HFFc6 (cell line): ENCODE data around the gene GRIK4. TPM values are rescaled to one million over a fixed set of nuclear protein-coding genes. Genes with fewer than 3 reads are reported as not detected.
A peak's percentile ranks its signal among the peaks of the same experiment; 100 is the strongest.

Experiments
- DNase-seq: peaks from one replicate; pipeline ENCODE4 v3.0.0-alpha.2; 2018
- H3K27ac Mint-ChIP-seq: 2 replicates; pipeline ENCODE4 v1.8.0; 2020; ENCODE audit warnings: mild to moderate bottlenecking, mixed read lengths
- H3K27me3 Mint-ChIP-seq: 2 replicates; pipeline ENCODE4 v1.8.0; 2021; ENCODE audit warnings: mild to moderate bottlenecking, moderate library complexity, mixed read lengths; ENCODE audit not compliant: insufficient read depth
- H3K36me3 Mint-ChIP-seq: 2 replicates; pipeline ENCODE4 v1.8.0; 2021; ENCODE audit warnings: low read depth, mixed read lengths
- H3K4me1 Mint-ChIP-seq: 2 replicates; pipeline ENCODE4 v1.8.0; 2020; ENCODE audit warnings: low read depth, mixed read lengths
- H3K4me3 Mint-ChIP-seq: 2 replicates; pipeline ENCODE4 v1.8.0; 2020; ENCODE audit warnings: mild to moderate bottlenecking, moderate library complexity, mixed read lengths
- H3K9me3 Mint-ChIP-seq: 2 replicates; pipeline ENCODE4 v1.8.0; 2020; ENCODE audit warnings: mild to moderate bottlenecking, mixed read lengths
- total RNA-seq, 6 experiments: library from RNA; stranded (reverse); fragmentation: NEBNext Ultra II Directional; extraction: Animal tissue kit (Norgen Biotek cat#: 25700); gene quantifications; 2 replicates in 1 of 6; 3 replicates in 5 of 6; pipeline ENCODE4 v1.2.3, GENCODE V29; 2021
- TF ChIP-seq, protein P1 (sequence below): fragments of 200-600 bp; sonication (generic); IDR thresholded peaks from 2 replicates; pipeline ENCODE4 v1.5.0; 2021; ENCODE audit warnings: antibody characterized with exemption, mild to moderate bottlenecking

The GRIK4 gene
- total RNA-seq, 6 experiments from 2014 or later: not detected

DNA sequence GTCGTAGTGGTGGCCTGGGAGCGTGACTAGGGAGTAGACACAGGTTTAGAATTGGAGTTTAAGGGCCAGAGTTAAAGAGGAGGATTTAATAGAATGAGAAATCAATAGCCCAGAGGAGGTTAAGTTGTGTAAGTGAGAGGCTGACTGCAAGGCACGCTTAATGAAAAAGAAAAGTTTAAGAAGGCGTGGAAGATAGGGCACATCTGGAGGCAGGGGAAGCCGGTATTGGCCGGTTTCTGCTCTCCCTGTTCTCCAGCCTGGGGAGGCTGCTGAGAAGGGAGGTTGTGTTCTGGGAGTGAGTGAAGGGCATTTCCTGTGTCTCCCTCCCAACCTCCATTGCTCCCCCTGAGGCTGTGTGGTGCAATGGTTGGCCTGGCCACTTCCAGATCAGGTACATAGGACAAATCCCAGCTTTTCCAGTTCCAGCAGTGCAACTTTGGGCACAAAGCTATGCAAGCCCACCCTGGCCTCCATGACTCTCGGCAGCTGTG, 6.3 kb downstream of the GRIK4 start:
- no peak overlapping the region; the same call in 1 of the 2 replicates for H3K4me3 Mint-ChIP-seq
- H3K27ac Mint-ChIP-seq: no peak overlapping the region; the same call in 1 of the 2 replicates
- no peaks in the 10 kb centered on the region for H3K9me3 Mint-ChIP-seq
- peaks cover 26% of the 10 kb centered on the region for H3K27me3 Mint-ChIP-seq
- peaks cover 8% of the 10 kb centered on the region; the same call in 1 of the 2 replicates for H3K4me1 Mint-ChIP-seq
- TF ChIP-seq, protein P1, sequence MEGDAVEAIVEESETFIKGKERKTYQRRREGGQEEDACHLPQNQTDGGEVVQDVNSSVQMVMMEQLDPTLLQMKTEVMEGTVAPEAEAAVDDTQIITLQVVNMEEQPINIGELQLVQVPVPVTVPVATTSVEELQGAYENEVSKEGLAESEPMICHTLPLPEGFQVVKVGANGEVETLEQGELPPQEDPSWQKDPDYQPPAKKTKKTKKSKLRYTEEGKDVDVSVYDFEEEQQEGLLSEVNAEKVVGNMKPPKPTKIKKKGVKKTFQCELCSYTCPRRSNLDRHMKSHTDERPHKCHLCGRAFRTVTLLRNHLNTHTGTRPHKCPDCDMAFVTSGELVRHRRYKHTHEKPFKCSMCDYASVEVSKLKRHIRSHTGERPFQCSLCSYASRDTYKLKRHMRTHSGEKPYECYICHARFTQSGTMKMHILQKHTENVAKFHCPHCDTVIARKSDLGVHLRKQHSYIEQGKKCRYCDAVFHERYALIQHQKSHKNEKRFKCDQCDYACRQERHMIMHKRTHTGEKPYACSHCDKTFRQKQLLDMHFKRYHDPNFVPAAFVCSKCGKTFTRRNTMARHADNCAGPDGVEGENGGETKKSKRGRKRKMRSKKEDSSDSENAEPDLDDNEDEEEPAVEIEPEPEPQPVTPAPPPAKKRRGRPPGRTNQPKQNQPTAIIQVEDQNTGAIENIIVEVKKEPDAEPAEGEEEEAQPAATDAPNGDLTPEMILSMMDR: peak; percentile 16; the same call in 1 of the 2 replicates
- H3K36me3 Mint-ChIP-seq: no peaks in the 10 kb centered on the region
- no peak for DNase-seq

GRCh38 chr11:120518356-120518755, 6.8 kb downstream of the GRIK4 start:
- TF ChIP-seq, protein P1: no peak
- no peak overlapping the region for H3K4me3 Mint-ChIP-seq
- H3K4me1 Mint-ChIP-seq: peaks cover 8% of the 10 kb centered on the region; the same call in 1 of the 2 replicates
- peaks cover 29% of the 10 kb centered on the region for H3K27me3 Mint-ChIP-seq
- H3K36me3 Mint-ChIP-seq: no peaks in the 10 kb centered on the region
- no peaks in the 10 kb centered on the region for H3K9me3 Mint-ChIP-seq
- no peak for DNase-seq
- no peak overlapping the region for H3K27ac Mint-ChIP-seq

- Mint-ChIP-seq H3K27ac (no peak overlapping the region), H3K27me3 (peaks cover 32% of the 10 kb centered on the region), H3K4me3 (no peak overlapping the region), H3K36me3 (no peaks in the 10 kb centered on the region), H3K4me1 (peaks cover 8% of the 10 kb centered on the region; the same call in 1 of the 2 replicates), H3K9me3 (no peaks in the 10 kb centered on the region)
- no peak for DNase-seq
- TF ChIP-seq, protein P1: no peak
Observed at GRCh38 chr11:120519474-120519873, 7.9 kb downstream of the GRIK4 start.

GRCh38 chr11:120520091-120520822, 8.7 kb downstream of the GRIK4 start:
- Mint-ChIP-seq H3K36me3 (no peaks in the 10 kb centered on the region), H3K9me3 (no peaks in the 10 kb centered on the region), H3K4me3 (no peak overlapping the region), H3K27ac (no peak overlapping the region), H3K4me1 (peaks cover 8% of the 10 kb centered on the region; the same call in 1 of the 2 replicates), H3K27me3 (peaks cover 39% of the 10 kb centered on the region)
- DNase-seq: no peak
- TF ChIP-seq, protein P1: no peak

DNA sequence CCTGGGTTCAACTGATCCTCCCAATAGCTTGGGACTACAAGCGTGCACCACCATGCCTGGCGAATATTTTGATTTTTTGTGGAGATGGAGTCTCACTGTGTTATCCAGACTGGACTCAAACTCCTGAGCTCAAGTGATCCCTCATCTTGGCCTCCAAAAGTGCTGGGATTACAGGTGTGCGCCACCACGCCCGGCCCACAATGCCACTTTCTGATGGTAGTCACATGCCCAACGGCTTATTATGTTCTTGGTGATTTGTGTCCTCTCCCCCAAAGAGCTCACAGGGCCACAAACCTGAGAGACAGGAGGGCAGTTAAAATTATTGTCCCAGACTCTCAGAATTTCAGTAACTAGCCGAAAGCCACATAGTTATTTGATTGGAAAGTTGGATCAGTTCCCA, 9.6 kb downstream of the GRIK4 start:
- Mint-ChIP-seq H3K27ac (no peak overlapping the region), H3K27me3 (peaks cover 36% of the 10 kb centered on the region), H3K9me3 (no peaks in the 10 kb centered on the region), H3K4me3 (no peak overlapping the region), H3K36me3 (no peaks in the 10 kb centered on the region), H3K4me1 (peaks cover 8% of the 10 kb centered on the region; the same call in 1 of the 2 replicates)
- DNase-seq: no peak
- TF ChIP-seq, protein P1: no peak
